B cell (primary cell): Measurements from ENCODE around the gene ZNF728.

ENCODE experiments used
- CTCF ChIP-seq: fragments of 200-600 bp; IDR thresholded peaks from one replicate; pipeline ENCODE4 v1.8.0; 2022; ENCODE audit warnings: antibody characterized with exemption, mild to moderate bottlenecking
- EZH2 ChIP-seq: IDR thresholded peaks from 2 replicates; pipeline ENCODE4 v1.6.1; 2012; ENCODE audit warnings: borderline replicate concordance, low read depth, mild to moderate bottlenecking, moderate library complexity, low read length; ENCODE audit not compliant: insufficient read depth, poor library complexity, severe bottlenecking

GRCh38 chr19:22945560-22945959 is 57.4 kb downstream of the ZNF728 start:
- no peak for TF ChIP-seq CTCF
- TF ChIP-seq EZH2, result no peak
